GM12878 (cell line): ENCODE measurements around the gene S100A6. TPM values are rescaled to one million over a fixed set of nuclear protein-coding genes. Genes with fewer than 3 reads are reported as not detected.

Experiments
- ATAC-seq: fragments of 200-7000 bp; cut with Tn5 transposase; 3 replicates; pipeline ENCODE4 v1.9.1; 2020; ENCODE audit warnings: mild to moderate bottlenecking, moderate library complexity
- BruUV-seq: library from RNA; stranded (reverse); fragments of 400-500 nt; replicated peaks from 2 replicates; lab custom pipeline; 2021; lab: Mats Ljungman, UMichigan
- CTCF ChIA-PET: fragments of 300-600 bp; sonication (Branson Sonifier 250); formaldehyde crosslinking; extraction: SDS; loops from one replicate; lab custom pipeline; 2021; ENCODE audit warnings: inconsistent platforms; lab: Yijun Ruan, JAX
- POLR2A ChIA-PET: fragments of 350-600 bp; formaldehyde crosslinking; extraction: SDS; loops from one replicate; lab custom pipeline; 2021; ENCODE audit warnings: inconsistent platforms; lab: Charles Lee
- RAD21 ChIA-PET: fragments of 300-600 bp; sonication (Branson Sonifier 250); formaldehyde crosslinking; loops from one replicate; lab custom pipeline; 2023; ENCODE audit warnings: antibody characterized with exemption; ENCODE audit not compliant: unreplicated experiment; lab: Charles Lee
- SMC1A ChIA-PET: fragments of 300-600 bp; sonication (Branson Sonifier 250); formaldehyde crosslinking; loops from one replicate; lab custom pipeline; 2023; ENCODE audit not compliant: unreplicated experiment, uncharacterized antibody; lab: Charles Lee
- DNase-seq: peaks from one replicate; pipeline ENCODE4 v3.0.0-alpha.2; 2011; ENCODE audit warnings: low read depth, low spot score
- FAIRE-seq: peaks from 3 replicates; lab custom pipeline; 2011; peaks lifted over from hg19 to GRCh38; lab: Jason Lieb, UNC
- H2AFZ ChIP-seq: 2 replicates; pipeline ENCODE4 v1.6.0; 2011; ENCODE audit warnings: low read depth, low read length, control low read depth; ENCODE audit not compliant: control insufficient read depth
- H3K27ac ChIP-seq: 2 replicates; pipeline ENCODE4 v1.5.1; 2011; ENCODE audit warnings: control low read depth; ENCODE audit not compliant: control insufficient read depth, insufficient read depth
- H3K27me3 ChIP-seq, 2 experiments: replicated peaks in 1 of 2; 2 replicates each; pipeline versions ENCODE4 v1.6.0 to v1.6.1; 2011; ENCODE audit warnings: low read length in 1 of 2; ENCODE audit not compliant: control insufficient read depth in 2 of 2, insufficient read depth in 2 of 2
- H3K36me3 ChIP-seq, 2 experiments: 2 replicates each; pipeline ENCODE4 v1.5.1; 2011; ENCODE audit warnings: low read length in 1 of 2; ENCODE audit not compliant: control insufficient read depth in 2 of 2, insufficient read depth in 2 of 2
- H3K4me1 ChIP-seq: 2 replicates; pipeline ENCODE4 v1.6.1; 2011; ENCODE audit warnings: mild to moderate bottlenecking, low read length, moderate library complexity, mixed read lengths; ENCODE audit not compliant: control insufficient read depth, insufficient read depth
- H3K4me2 ChIP-seq: 2 replicates; pipeline ENCODE4 v1.6.0; 2011; ENCODE audit warnings: control low read depth; ENCODE audit not compliant: control insufficient read depth, insufficient read depth
- H3K4me3 ChIP-seq: fragments of 200-600 bp; sonication (generic); 2 replicates; pipeline ENCODE4 v1.5.1; 2016
- H3K79me2 ChIP-seq: 2 replicates; pipeline ENCODE4 v1.6.0; 2011; ENCODE audit warnings: low read length; ENCODE audit not compliant: control insufficient read depth, insufficient read depth
- H3K9ac ChIP-seq: 2 replicates; pipeline ENCODE4 v1.8.0; 2011; ENCODE audit warnings: low read length, control low read depth, mixed read lengths; ENCODE audit not compliant: control insufficient read depth, insufficient read depth
- H3K9me3 ChIP-seq: replicated peaks from 3 replicates; pipeline ENCODE4 v1.5.1; 2011; ENCODE audit warnings: mild to moderate bottlenecking, low read length; ENCODE audit not compliant: control insufficient read depth, insufficient read depth
- H4K20me1 ChIP-seq: 2 replicates; pipeline ENCODE4 v1.6.0; 2011; ENCODE audit not compliant: control insufficient read depth, insufficient read depth
- BCL3 ChIP-seq: IDR thresholded peaks from 2 replicates; pipeline ENCODE4 v1.6.1; 2011; ENCODE audit warnings: borderline replicate concordance, low read depth, mild to moderate bottlenecking, moderate library complexity, low read length; ENCODE audit not compliant: insufficient read depth, poor library complexity, severe bottlenecking
- ESRRA ChIP-seq: IDR thresholded peaks from 2 replicates; pipeline ENCODE4 v1.6.1; 2012; ENCODE audit warnings: mild to moderate bottlenecking, low read length, improper control_type of control experiment
- HDAC2 ChIP-seq: fragments of 200-600 bp; sonication (generic); IDR thresholded peaks from 2 replicates; pipeline ENCODE4 v1.6.1; 2017
- KAT2A ChIP-seq: conservative IDR thresholded peaks from 2 replicates; pipeline ENCODE4 v1.6.1; 2011; ENCODE audit warnings: low read depth, low read length; ENCODE audit not compliant: control insufficient read depth
- POU2F2 ChIP-seq: IDR thresholded peaks from 3 replicates; pipeline ENCODE4 v1.6.1; 2011; ENCODE audit warnings: low read depth, mild to moderate bottlenecking, low read length, borderline replicate concordance
- SREBF2 ChIP-seq: IDR thresholded peaks from 2 replicates; pipeline ENCODE4 v1.6.1; 2012; ENCODE audit warnings: mild to moderate bottlenecking, low read length
- SRF ChIP-seq, 2 experiments: IDR thresholded peaks; 2 replicates each; pipeline ENCODE4 v1.6.1; 2011; ENCODE audit warnings: low read depth in 2 of 2, low read length in 2 of 2, mild to moderate bottlenecking in 1 of 2, moderate library complexity in 1 of 2
- WGBS: methylation state at CpG from one replicate; pipeline ENCODE4 v1.1.6; 2016; ENCODE audit warnings: low lambda C conversion rate; ENCODE audit not compliant: insufficient replicate concordance, insufficient coverage; ENCODE audit errors: missing lambda C conversion rate; 5-methylcytosine and 5-hydroxymethylcytosine counted together
- in situ Hi-C: fragments of 300-500 bp; cut with MboI; formaldehyde crosslinking; loops from 9 replicates; pipeline ENCODE4 v1.14.3; 2018; ENCODE audit warnings: mixed read lengths
- intact Hi-C: fragments of 100-400 bp; cut with micrococcal nuclease; formaldehyde crosslinking; loops from one replicate; pipeline ENCODE4 v1.14.2; 2022; ENCODE audit not compliant: unreplicated experiment
- polyA plus RNA-seq, 11 experiments: library from polyadenylated mRNA; depleted of rRNA in 4 of 11; unstranded in 6 of 11; stranded (reverse) in 5 of 11; fragments of >200 nt; fragmentation: Nextera tagmentation in 4 of 11; fragmentation: Illumina TruSeq in 1 of 11; extraction: Ambion mirVana in 4 of 11; extraction: Trizol in 1 of 11; gene quantifications; 1 replicate in 1 of 11; 2 replicates in 10 of 11; pipeline versions ENCODE4 v1.2.1 to v1.2.3, GENCODE V29; 2011 to 2016; ENCODE audit warnings: inconsistent platforms in 2 of 11, missing spikeins in 2 of 11, low read depth in 1 of 11
- total RNA-seq, 4 experiments: library from RNA; depleted of rRNA in 3 of 4; stranded (reverse); fragments of >200 nt in 3 of 4; fragmentation: Illumina TruSeq in 1 of 4; extraction: Trizol in 1 of 4; gene quantifications; 2 replicates each; pipeline versions ENCODE4 v1.2.1 to v1.2.3, GENCODE V29; 2013 to 2021

Gene S100A6
- total and polyA plus RNA-seq, 10 of the 15 experiments (the other 5 are each of a cell fraction or from before 2014, with no cell fraction given): 7.2 to 121 (median 45.7) TPM

DNA sequence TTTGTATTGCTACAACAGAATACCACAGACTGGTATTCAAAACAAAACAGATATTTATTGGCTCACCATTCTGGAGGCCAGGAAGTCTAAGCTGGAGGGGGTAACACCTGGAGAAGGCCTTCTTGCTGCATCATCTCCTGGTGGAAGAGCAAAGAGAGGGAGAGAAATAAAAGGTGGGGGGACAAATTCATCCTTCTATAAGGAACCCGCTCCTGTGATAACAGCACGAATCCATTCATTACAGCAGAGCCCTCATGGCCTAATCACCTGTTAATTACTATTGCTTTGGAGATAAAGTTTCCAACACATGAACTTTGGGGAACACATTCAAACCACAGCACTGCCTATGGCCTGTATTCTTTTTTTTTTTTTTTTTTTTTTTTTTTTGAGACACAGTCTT lies 24.4 kb upstream of the S100A6 start (continued):
- no peak for TF ChIP-seq ESRRA

DNA sequence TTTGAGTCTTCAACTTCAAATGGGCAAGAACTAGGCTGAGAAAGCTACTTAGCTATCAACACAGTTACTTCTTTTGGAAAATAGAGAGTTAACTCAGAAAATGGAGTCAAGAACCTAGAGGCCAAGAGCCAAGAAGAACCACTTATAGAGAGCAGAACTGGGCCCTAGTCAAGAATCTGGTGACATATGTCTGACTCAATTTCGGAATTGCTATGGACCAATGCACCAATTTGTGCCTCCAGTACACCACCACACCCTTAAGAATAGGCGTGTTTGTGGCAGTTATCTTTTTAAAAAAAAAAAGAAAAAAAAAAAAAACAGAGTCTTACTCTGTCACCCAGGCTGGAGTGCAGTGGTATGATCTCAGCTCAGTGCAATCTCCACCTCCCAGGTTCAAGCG lies 22.1 kb upstream of the S100A6 start:
- ChIA-PET POLR2A (interaction anchor here (0.7 to 1.8 kb wide), 2 partner anchors 9 to 221 kb away, joined by 6 to 7 read pairs; partner anchors contain the start of gene S100A3), RAD21 (interaction anchor here (1.3 to 4.2 kb wide), 2 partner anchors 24 to 197 kb away, joined by 3 to 17 read pairs; partner anchors contain the start of gene S100A6), SMC1A (interaction anchor here (0.8 to 1.2 kb wide), 4 partner anchors 10 to 25 kb away, joined by 3 to 5 read pairs (median 3); partner anchors contain the start of genes S100A3 and S100A5), CTCF (interaction anchor here (0.6 to 1.8 kb wide), 2 partner anchors 26 to 47 kb away, joined by 3 to 7 read pairs; no protein-coding TSS in a partner anchor)
- no peak overlapping the region for H3K27ac ChIP-seq
- H4K20me1 ChIP-seq: no peaks in the 10 kb centered on the region
- BruUV-seq: no TSS peak
- no peak overlapping the region for H3K9ac ChIP-seq
- no peak overlapping the region for H2AFZ ChIP-seq
- 70% methylated on average over 2 of the region's 3 CpGs for WGBS
- H3K4me3 ChIP-seq: no peak overlapping the region
- H3K4me2 ChIP-seq: no peak overlapping the region
- H3K36me3 ChIP-seq: no peaks in the 10 kb centered on the region
- DNase-seq (no peak), FAIRE-seq (no peak), ATAC-seq (no peak)
- H3K27me3 ChIP-seq: no peaks in the 10 kb centered on the region
- H3K79me2 ChIP-seq: no peaks in the 10 kb centered on the region
- intact Hi-C loops: no loop called here
- no peaks in the 10 kb centered on the region for H3K9me3 ChIP-seq
- TF ChIP-seq SRF (IDR thresholded peaks at IDR 0.05; ENCODE audit: low read depth in 2 of 2, low read length in 2 of 2): no peak
- no peak for TF ChIP-seq POU2F2
- no peak for TF ChIP-seq SREBF2
- TF ChIP-seq BCL3: no peak
- TF ChIP-seq HDAC2: no peak
- TF ChIP-seq KAT2A: no peak
- in situ Hi-C loops: no loop called here
- H3K4me1 ChIP-seq: no peaks in the 10 kb centered on the region
